ENCODE measurements around the gene PSME1.
A peak's percentile ranks its signal among the peaks of the same experiment; 100 is the strongest.

Gene PSME1

DNA sequence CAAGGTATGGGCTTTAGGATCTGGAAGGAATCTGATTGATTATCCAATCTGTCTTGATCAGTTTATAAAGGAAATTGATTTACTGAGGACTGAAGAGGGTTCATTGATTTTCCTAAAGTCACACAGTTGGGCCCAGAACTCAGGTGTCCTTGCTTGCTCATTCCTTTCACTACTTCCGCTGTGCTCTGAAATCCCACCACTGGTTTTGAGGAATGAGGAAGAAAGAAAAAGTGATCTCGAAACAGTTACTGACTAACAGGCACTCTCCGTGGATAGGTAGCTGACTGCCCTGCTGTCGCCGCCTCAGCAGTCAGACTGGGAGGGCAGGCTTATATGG is 5.6 kb upstream of the PSME1 start, which contains the start of gene FITM1:
TSS of gene FITM1 (plus strand) at position 280 of the 337 bp plus-strand sequence. CDS start 905 bp downstream, outside the sequence.
- DNase-seq (ENCODE audit: low spot score): no peak

DNA sequence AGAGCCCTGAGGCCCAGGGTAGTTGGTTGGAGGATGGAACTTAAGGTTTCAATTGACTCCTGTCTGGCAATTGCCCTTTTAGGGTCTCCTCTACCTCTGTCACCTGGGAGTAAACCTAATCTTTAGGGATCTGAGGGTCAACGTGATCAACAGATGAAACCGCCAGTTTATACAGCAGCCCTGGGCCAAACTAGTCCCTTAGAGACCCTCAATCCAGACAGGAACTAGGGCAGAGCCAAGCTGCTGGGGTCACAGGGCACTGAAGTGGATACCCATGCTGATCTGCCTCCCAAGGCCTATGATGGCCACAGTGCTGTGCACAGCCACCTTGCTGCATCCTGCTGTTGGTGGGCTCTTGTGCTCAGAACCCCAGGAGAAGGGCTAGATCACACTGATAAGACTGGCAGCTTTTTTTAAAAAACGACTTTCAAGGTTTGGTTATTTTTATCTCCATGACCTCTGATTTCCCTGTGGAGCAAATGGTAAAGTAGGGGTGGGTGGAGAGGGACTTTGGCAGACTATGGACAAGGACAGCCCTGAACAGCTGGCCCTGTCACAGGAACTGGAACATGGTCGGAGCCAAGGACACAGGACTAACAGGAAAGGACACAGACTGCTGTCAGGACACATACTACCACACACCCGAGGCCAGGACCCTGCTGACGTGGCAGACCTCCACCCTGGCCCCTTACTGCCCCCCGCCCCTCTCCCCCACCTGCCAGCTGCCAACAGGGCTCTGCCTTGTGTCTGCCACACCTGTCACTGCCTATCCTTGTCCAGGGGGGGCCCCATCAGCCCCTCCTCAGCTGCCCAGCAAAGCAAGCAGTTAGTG is 5.1 kb upstream of the PSME1 start:
- DNase-seq (ENCODE audit: low spot score): no peak

DNA sequence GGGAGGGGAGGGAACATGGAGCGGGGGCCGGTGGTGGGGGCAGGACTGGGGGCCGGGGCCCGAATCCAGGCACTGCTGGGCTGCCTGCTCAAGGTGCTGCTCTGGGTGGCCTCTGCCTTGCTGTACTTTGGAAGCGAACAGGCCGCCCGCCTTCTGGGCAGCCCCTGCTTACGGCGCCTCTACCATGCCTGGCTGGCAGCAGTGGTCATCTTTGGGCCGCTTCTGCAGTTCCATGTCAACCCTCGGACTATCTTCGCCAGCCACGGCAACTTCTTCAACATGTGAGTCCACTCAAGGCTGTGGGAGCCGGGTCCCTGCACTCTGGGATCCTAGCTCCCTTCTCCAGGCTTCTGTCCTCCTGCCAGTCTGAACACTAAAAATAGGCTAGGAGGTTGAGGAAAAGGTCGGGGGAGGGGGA is 4.4 kb upstream of the PSME1 start:
- no peak for DNase-seq (ENCODE audit: low spot score)

DNA sequence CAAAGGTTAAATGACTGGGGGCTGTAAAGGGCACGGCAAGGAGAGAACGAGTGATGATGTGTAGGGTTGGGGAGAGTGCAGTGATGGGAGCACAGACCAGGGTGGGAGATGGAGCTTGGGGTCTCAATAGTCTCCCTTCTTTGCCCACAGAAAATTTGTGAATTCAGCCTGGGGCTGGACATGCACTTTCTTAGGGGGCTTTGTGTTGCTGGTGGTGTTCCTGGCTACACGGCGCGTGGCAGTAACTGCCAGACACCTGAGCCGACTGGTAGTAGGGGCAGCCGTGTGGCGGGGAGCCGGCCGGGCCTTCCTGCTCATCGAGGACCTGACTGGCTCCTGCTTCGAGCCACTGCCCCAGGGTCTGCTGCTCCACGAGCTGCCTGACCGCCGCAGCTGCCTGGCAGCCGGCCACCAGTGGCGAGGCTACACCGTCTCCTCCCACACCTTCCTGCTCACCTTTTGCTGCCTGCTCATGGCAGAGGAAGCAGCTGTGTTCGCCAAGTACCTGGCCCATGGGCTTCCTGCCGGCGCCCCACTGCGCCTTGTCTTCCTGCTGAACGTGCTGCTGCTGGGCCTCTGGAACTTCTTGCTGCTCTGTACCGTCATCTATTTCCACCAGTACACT is 3.8 kb upstream of the PSME1 start:
- DNase-seq (ENCODE audit: low spot score): no peak

DNA sequence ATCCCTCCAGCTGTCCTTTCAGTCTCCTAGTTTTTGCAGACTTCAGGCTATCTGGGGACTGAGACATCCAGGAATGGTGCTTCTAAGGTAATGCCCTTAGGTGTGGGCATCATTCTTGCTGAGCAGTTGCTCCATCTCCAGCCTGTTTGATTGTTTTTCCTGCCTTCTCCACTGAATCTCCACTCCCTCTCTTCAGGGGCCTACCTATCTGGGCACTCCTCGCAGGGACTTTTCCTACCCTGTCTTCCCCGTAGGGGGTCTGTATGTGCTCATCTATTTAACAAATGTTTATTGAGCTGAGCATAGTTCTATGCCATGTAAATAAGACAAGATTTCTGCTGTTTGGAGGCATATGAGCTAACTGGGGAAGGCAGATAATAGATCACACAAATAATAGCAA is 3.0 kb upstream of the PSME1 start:
- DNase-seq (ENCODE audit: low spot score): no peak

DNA sequence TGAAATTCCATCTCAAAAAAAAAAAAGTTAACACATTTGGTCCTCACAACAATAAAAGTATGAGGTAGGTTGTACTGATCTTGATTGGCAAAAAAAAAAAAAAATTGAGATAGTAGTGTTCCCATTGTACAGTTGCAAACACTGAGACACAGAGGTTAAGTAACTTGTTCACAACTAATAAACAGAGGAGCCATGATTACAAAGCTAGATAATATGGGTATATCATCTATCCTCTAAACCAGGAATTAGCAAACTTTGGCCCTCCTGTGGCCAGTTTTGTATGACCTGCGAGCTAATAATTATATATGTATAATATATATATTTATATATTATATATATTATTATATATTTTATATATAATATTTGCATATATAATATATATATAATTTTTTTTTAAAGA is 2.3 kb upstream of the PSME1 start:
- DNase-seq (ENCODE audit: low spot score): no peak

DNA sequence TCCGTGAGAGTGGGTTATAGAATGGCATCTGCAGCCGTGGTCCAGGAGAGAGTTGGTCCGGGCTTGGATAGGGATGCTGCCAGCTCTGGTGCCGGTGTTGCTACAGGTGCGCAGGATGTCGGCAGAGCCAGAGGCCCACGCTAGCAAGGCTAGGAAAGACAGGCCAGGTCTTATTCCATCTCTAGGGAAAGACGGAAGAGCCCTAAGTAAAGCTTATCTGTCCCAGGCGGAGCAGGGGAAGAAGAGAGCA is 485 bp upstream of the PSME1 start:
- DNase-seq (ENCODE audit: low spot score): no peak

DNA sequence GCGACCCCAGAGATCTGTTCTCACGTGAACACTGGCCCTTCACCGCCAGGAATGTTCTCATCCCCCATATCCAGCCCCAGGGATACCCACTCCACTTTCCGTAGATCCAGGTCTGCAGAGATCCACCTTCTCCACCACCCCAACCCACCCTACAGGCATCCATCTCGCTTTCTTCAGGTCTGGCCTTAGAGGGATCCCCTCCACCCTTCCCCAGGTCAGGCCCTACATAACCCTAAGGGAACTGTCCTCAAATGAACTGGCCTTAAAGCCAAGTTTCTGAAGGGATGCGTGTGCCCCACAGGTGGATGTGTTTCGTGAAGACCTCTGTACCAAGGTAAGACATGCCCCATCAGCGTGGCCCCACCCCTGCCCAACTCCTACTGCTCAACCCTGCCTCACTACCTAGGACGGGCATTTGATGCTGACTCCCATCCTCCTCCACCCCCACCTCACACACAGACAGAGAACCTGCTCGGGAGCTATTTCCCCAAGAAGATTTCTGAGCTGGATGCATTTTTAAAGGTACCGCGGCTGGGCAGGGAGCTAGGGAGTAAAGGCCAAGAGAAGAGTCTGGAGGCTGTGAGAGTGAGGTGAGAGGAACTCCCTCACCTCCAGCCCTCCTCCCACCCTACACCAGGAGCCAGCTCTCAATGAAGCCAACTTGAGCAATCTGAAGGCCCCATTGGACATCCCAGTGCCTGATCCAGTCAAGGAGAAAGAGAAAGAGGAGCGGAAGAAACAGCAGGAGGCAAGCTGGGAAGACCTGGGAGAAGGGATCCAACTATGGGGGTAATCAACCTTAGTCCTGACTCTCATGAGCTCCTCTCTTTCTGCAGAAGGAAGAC is 912 bp downstream of the PSME1 start:
- DNase-seq (ENCODE audit: low spot score): no peak

DNA sequence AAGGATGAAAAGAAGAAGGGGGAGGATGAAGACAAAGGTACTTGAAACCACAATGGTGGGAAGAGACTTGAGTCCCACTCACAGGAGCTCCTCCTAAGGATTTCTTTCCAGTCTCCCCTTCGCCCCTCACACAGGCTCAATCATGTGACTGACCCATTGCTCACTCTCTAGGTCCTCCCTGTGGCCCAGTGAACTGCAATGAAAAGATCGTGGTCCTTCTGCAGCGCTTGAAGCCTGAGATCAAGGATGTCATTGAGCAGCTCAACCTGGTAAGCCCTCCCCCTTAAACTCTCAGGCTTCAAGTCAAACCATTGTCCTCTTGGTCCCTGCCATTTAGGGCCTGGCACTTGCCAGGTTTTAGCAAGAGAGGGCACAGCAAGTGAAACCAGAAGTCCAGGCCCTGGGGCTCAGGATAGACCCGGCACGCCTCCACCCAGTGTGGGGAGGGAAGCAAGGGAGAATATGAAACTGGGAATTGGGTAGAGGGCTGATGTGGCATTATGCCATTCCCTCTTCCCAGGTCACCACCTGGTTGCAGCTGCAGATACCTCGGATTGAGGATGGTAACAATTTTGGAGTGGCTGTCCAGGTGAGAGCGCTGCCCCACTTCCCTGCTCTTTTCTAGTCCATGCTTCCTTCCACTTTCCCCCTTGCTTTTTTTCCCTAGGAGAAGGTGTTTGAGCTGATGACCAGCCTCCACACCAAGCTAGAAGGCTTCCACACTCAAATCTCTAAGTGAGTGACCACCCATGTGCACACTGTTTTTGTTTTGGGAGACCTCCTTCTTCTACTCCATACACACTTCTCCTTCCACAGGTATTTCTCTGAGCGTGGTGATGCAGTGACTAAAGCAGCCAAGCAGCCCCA is 1.8 kb downstream of the PSME1 start:
- DNase-seq (ENCODE audit: low spot score): no peak

DNA sequence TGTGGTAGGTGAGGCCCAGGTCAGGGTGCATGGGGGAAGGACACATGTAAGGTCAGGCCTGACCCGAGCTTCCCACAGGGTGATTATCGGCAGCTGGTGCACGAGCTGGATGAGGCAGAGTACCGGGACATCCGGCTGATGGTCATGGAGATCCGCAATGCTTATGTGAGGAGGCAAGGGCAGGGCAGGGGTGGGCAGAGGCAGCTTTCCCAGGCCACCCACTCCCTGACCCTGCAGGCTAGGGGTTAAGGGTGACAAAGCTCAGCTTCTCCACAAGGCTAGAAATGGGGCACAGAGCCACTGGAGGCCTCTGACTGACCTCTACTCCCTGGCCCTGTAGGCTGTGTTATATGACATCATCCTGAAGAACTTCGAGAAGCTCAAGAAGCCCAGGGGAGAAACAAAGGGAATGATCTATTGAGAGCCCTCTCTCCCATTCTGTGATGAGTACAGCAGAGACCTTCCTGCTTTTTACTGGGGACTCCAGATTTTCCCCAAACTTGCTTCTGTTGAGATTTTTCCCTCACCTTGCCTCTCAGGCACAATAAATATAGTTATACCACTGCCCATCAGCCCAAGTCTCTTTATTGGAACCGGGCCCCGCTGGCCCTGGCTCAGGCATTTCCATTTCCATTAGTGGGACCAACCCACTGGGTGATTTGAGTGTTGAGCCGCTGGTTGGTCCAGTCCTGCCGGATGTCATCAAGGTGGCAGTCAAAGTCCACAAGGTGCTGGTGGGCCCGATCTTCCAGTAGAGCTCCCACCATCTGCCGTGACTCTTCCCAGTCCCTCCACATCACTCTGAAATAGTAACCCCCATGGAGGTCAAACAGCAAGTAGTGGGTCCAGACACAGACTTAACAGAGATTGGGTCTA is 2.6 kb downstream of the PSME1 start:
- DNase-seq (ENCODE audit: low spot score): no peak

DNA sequence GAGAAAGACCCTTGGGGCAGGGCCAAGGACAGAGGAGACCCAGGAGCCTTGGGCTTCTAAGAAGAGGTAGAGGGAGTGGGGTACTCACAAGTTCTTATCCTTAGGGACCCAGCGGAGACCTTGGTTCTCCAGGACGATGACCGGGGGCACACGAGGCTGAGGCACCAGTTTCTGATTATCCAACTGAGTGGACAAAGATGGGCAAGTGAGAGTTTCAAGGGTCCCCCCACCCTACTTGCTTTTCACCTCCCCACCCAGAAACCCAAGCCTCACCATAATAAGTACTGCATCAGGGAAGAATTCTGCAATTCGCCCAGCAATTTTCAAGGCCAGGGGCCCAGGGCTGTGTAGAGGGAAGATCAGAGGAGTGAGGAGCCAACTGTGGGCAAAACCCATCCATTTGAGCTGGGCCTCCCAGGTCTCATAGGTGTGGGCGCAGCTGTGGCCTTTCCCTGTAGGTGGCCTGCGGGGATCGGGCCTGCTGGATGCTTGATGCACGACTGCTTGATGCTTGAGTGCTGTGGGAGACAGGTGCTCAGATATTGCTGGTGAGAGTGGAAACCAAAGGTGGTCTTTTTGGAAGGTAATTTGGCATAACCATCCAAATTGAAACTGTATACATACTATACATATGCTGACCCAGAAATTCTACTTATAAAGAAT is 3.4 kb downstream of the PSME1 start:
- DNase-seq (ENCODE audit: low spot score): peak; percentile 20

DNA sequence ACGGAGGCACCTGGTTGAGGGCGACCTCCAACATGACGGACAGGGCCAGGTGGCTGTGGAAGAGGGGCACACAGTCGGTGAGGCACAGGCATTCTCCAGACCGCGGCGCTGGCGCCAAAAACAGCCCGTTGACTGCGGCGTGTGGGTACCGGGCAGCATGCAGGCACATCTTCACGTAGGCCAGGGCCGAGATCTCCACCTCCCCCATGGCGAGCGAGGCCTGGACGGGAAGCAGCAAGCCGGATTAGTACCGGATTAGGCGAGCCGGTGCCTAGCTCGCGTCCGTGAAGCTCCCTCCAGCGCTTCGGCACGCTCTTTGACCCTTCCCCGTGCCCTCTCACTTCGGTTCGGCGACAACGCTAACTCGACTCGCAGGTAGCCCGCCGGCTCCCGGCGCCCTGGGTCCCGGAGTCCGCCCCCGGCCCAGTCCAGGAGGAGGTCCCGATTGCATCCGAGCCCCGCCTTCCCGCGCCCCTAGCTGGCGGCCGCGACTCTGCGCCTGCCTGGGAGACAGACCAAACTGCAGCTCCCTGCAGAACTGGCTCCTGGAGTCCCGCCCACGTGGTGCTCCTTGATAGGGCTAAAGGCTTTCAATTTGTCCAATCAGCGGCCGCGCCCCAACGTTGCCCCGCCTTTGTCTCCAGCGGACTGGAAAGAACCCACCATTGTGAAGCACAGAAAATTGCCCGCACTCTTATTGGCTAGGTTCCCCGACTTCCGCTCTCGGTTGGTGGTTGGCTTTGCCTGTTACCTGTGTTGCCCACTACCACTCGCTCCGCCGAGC is 5.3 kb downstream of the PSME1 start, which contains the start of gene EMC9:
TSS of gene EMC9 (minus strand) at position 495 of the 784 bp plus-strand sequence. CDS start at position 208, 287 bp downstream.
- peak; percentile 99 for DNase-seq (ENCODE audit: low spot score)

DNA sequence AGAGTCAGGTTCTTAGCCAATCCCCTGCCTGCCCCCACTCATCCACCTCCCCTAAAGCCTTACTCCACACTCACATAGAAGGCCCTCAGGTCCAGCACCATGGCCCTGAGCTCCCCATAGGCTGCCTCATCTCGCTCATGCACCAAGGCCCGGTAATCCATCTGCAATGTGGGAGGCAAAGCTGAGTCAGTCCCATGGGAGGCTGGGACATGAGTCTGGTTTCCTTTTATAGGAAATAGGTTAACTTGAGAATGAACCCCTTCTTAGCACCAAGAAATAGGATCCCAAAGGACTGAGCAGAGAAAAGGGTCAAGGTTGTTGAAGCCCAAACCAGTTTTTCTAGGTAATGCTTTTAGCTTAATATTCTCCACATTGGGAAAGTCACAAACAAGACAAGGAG is 7.5 kb downstream of the PSME1 start:
- DNase-seq (ENCODE audit: low spot score): no peak

DNA sequence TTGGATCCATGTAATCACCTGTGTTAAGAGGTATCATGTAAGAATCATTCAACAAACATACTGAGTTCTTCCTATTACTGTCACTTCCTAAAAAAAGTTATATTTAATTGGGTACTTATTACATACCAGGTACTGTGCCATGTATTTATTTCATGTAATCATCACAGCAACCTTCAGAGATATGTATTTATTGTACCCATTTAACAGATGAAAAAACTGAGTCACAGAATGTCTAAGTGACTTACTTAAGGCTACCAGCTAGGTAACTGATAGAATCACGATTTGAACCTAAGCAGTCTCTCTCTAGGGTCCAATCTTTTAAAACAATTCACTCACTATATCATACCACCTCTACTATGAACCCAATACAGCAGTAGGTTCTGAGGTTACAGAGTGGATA is 8.5 kb downstream of the PSME1 start:
- no peak for DNase-seq (ENCODE audit: low spot score)

DNA sequence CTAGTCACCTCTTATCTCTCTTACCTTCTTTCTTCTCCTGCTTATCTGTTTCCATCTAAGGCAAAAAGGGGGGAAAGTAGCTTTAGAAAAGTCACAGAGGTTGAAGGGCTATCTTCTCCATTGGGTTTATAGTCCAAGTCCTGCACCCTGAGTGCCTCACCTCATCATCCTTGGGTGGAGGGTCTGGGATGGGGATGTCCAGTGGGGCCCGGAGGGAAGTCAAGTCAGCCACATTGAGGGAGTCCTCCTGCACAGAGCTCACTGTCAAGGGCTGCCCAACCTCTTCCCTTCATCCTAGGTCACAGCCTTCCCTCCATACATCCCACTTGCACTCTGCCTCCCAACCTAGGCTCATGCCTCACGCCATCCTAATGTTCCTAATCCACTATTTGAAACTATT is 9.2 kb downstream of the PSME1 start:
- DNase-seq (ENCODE audit: low spot score): no peak

DNA sequence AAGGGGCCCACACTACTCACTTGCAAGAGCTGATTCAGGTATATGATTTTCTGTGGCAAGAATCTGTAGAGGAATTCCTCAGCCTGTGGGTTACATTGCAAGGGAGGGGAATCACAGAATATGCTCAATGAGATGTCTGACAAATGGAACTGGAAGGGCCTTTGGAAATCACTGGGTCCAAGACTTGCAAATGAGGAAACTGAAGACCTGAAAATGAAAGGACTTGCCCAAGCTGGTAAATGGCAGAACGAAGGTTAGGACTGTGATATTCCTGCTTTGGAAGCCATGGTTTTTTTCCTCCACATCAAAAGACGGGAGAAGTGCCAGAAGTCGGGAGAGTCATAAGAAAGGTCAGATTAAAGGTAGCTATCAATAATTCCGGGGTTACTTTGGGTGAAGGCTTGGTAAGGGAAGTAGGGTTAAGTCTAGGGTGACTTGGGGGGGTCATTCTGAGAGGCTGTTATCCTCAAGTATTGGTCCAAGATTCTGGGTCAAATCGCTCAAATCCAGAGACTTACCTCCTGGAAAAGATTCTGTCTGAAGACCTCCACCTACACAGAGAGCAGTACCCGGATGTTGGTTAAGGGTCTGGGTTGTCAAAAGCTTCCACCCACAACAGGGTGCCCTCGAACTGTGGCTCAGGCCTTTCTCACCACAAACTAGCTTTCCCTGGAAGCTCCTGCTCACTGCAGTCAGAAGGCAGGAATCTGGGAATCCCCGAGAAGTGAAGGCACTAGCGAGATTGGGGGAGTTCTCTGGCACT is 9.9 kb downstream of the PSME1 start:
- DNase-seq (ENCODE audit: low spot score): no peak

DNA sequence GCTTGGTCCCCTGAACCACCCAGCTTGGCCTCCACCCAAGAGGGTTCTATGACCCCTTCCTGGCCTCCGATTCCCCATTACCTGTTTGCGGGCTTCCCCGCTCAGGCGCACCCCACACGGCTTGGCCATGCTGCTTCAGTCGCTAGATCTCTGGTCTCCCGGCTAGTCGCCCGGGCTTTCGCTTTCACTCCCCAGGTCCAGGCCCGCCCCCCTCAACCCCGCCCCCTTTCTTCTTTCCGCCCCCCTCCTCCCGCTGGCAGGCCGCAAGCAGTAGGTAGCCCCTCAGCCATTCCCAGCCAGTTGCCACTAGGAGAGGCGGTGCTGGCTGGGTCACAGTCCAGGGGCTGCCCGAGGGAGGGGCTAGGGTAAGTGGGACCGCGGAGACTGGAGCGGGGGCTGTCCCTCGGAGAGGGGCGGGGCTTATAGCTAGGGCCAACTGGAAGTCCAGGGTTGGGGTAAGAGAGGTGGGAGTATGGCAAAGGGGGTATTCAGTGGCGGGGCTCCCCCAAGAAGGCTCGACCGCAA is 10.5 kb downstream of the PSME1 start, which contains the start of gene PSME2:
TSS of gene PSME2 (minus strand) at position 158 of the 525 bp plus-strand sequence. CDS start at position 129, 29 bp downstream.
- peak; percentile 97 for DNase-seq (ENCODE audit: low spot score)

DNA sequence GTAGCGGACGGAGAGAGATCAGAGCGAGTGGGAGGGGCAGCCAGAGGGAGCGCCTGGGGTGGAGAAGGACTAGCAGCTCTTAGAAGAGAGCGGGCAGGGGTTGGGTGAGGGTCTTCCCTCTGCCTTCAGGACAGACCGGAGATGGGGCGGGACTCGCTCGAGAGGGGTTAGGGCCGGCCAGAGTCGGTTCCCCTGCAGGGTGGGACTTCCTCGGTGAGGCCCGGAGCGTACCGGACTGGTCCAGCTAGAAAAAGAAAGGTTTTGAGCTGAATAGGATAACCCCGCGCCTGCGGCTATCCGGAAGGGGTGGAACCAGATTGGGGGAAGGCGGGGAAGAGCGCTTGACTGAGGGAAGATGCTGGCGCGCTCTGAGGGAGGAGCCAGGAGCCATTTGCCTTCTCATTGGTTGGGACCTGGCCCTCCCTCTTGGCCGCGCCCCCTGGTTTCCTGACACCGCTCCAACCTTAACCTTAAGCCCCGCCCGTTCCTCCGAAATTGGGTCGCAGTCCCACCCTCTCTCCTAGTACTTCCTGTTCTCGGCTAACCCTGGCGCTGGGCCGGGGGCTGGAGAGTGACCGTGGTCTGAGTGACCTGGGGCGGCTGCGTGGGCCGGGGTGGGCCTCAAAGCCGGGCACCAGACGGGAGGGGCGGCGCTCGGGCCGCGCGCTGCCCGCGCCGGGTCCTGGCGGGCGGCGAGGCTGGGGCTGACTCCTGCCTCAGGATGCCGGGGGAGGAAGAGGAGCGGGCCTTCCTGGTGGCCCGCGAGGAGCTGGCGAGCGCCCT is 11.2 kb downstream of the PSME1 start, which contains the start of gene RNF31:
TSS of gene RNF31 (plus strand) at position 521 of the 783 bp plus-strand sequence. CDS start at position 722, 201 bp downstream.
- peak; percentile 99 for DNase-seq (ENCODE audit: low spot score)
